HepG2 (cell line): Measurements from ENCODE around the gene C6orf62. TPM values are rescaled to one million over a fixed set of nuclear protein-coding genes. Genes with fewer than 3 reads are reported as not detected.
A peak's percentile ranks its signal among the peaks of the same experiment; 100 is the strongest.

Source experiments
- CCAR2 ChIP-seq: fragments of 200-400 bp; formaldehyde crosslinking; optimal IDR thresholded peaks from 2 replicates; pipeline ENCODE3; 2018; ENCODE audit warnings: low read depth, mild to moderate bottlenecking, low read length, moderate library complexity
- GATAD2A ChIP-seq: IDR thresholded peaks from 2 replicates; pipeline ENCODE4 v1.6.1; 2016
- GTF3A ChIP-seq: sonication (generic); formaldehyde crosslinking; conservative IDR thresholded peaks from 2 replicates; pipeline ENCODE4 v1.4.0; 2020; ENCODE audit warnings: mild to moderate bottlenecking, missing genetic modification reagents
- JUNB ChIP-seq: sonication (generic); formaldehyde crosslinking; IDR thresholded peaks from 2 replicates; pipeline ENCODE4 v1.8.0; 2022; ENCODE audit warnings: missing genetic modification reagents, mild to moderate bottlenecking, borderline replicate concordance
- KAT7 ChIP-seq: IDR thresholded peaks from 2 replicates; pipeline ENCODE4 v1.6.1; 2018; ENCODE audit warnings: borderline replicate concordance, missing compliant biosample characterization
- POGZ ChIP-seq: sonication (generic); formaldehyde crosslinking; IDR thresholded peaks from 2 replicates; pipeline ENCODE4 v1.4.0; 2020; ENCODE audit warnings: mild to moderate bottlenecking, missing genetic modification reagents
- SALL1 ChIP-seq: sonication (generic); formaldehyde crosslinking; IDR thresholded peaks from 2 replicates; pipeline ENCODE4 v1.8.0; 2022; ENCODE audit warnings: mild to moderate bottlenecking, missing genetic modification reagents
- U2AF1 ChIP-seq: fragments of 200-400 bp; formaldehyde crosslinking; optimal IDR thresholded peaks from 2 replicates; pipeline ENCODE3; 2017; ENCODE audit warnings: mild to moderate bottlenecking, low read depth, low read length
- ZFP36L2 ChIP-seq: sonication (generic); formaldehyde crosslinking; IDR thresholded peaks from 2 replicates; pipeline ENCODE4 v1.4.0; 2020; ENCODE audit warnings: missing genetic modification reagents
- ZNF230 ChIP-seq: sonication (generic); formaldehyde crosslinking; IDR thresholded peaks from 2 replicates; pipeline ENCODE4 v1.4.0; 2020; ENCODE audit warnings: mild to moderate bottlenecking, missing genetic modification reagents
- ZNF296 ChIP-seq: sonication (generic); formaldehyde crosslinking; conservative IDR thresholded peaks from 2 replicates; pipeline ENCODE4 v1.5.0; 2020; ENCODE audit warnings: mild to moderate bottlenecking, missing genetic modification reagents
- ZNF451 ChIP-seq: sonication (generic); formaldehyde crosslinking; IDR thresholded peaks from 2 replicates; pipeline ENCODE4 v1.5.0; 2020; ENCODE audit warnings: mild to moderate bottlenecking, missing genetic modification reagents
- ZNF781 ChIP-seq: sonication (generic); formaldehyde crosslinking; IDR thresholded peaks from 2 replicates; pipeline ENCODE4 v1.5.1; 2020; ENCODE audit warnings: borderline replicate concordance, mild to moderate bottlenecking, missing genetic modification reagents; ENCODE audit errors: not compliant biosample characterization
- ZSCAN20 ChIP-seq: sonication (generic); formaldehyde crosslinking; IDR thresholded peaks from 2 replicates; pipeline ENCODE4 v1.4.0; 2020; ENCODE audit warnings: missing genetic modification reagents, mild to moderate bottlenecking, borderline replicate concordance
- polyA plus RNA-seq, 8 experiments: library from polyadenylated mRNA; depleted of rRNA in 3 of 8; stranded (reverse) in 7 of 8; unstranded in 1 of 8; fragments of >200 nt; fragmentation: Illumina TruSeq in 4 of 8; extraction: Trizol in 4 of 8; gene quantifications; 2 replicates each; pipeline versions ENCODE4 v1.2.1 to v1.2.3, GENCODE V29; 2011 to 2016; ENCODE audit warnings: low read depth in 4 of 8, missing spikeins in 1 of 8, mixed read lengths in 1 of 8; ENCODE audit not compliant: insufficient read depth in 1 of 8
- total RNA-seq, 5 experiments: library from RNA; depleted of rRNA; stranded (reverse); fragments of >200 nt; fragmentation: Illumina TruSeq; extraction: Trizol; gene quantifications; 2 replicates each; pipeline ENCODE4 v1.2.3, GENCODE V29; 2016; ENCODE audit warnings: low read depth in 1 of 5
- TF ChIP-seq, protein P1 (sequence below): sonication (generic); formaldehyde crosslinking; IDR thresholded peaks from 2 replicates; pipeline ENCODE4 v1.9.0; 2021; ENCODE audit warnings: missing genetic modification reagents, mild to moderate bottlenecking, borderline replicate concordance
- TF ChIP-seq, protein P2 (sequence below): sonication (generic); formaldehyde crosslinking; IDR thresholded peaks from 2 replicates; pipeline ENCODE4 v1.4.0; 2020; ENCODE audit warnings: mild to moderate bottlenecking, missing genetic modification reagents, borderline replicate concordance
- TF ChIP-seq, protein P3 (sequence below), 2 experiments: IDR thresholded peaks; 2 replicates each; pipeline ENCODE4 v1.6.1; 2011 to 2012; ENCODE audit warnings: low read length in 2 of 2, borderline replicate concordance in 1 of 2, low read depth in 1 of 2, mild to moderate bottlenecking in 1 of 2, moderate library complexity in 1 of 2
- TF ChIP-seq, protein P4 (sequence below): sonication (generic); formaldehyde crosslinking; IDR thresholded peaks from 2 replicates; pipeline ENCODE4 v1.8.0; 2022; ENCODE audit warnings: missing genetic modification reagents, mild to moderate bottlenecking, borderline replicate concordance
- TF ChIP-seq, protein P5 (sequence below): sonication (generic); formaldehyde crosslinking; IDR thresholded peaks from 2 replicates; pipeline ENCODE4 v1.8.0; 2022; ENCODE audit warnings: mild to moderate bottlenecking, missing genetic modification reagents, moderate library complexity

The C6orf62 gene
- total and polyA plus RNA-seq, 2 of the 13 experiments (the other 11 are each of a cell fraction or from before 2014, with no cell fraction given): 54.8 to 90.4 TPM

- TF ChIP-seq, protein P1, sequence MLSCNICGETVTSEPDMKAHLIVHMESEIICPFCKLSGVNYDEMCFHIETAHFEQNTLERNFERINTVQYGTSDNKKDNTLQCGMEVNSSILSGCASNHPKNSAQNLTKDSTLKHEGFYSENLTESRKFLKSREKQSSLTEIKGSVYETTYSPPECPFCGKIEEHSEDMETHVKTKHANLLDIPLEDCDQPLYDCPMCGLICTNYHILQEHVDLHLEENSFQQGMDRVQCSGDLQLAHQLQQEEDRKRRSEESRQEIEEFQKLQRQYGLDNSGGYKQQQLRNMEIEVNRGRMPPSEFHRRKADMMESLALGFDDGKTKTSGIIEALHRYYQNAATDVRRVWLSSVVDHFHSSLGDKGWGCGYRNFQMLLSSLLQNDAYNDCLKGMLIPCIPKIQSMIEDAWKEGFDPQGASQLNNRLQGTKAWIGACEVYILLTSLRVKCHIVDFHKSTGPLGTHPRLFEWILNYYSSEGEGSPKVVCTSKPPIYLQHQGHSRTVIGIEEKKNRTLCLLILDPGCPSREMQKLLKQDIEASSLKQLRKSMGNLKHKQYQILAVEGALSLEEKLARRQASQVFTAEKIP: no peak
- TF ChIP-seq, protein P2, sequence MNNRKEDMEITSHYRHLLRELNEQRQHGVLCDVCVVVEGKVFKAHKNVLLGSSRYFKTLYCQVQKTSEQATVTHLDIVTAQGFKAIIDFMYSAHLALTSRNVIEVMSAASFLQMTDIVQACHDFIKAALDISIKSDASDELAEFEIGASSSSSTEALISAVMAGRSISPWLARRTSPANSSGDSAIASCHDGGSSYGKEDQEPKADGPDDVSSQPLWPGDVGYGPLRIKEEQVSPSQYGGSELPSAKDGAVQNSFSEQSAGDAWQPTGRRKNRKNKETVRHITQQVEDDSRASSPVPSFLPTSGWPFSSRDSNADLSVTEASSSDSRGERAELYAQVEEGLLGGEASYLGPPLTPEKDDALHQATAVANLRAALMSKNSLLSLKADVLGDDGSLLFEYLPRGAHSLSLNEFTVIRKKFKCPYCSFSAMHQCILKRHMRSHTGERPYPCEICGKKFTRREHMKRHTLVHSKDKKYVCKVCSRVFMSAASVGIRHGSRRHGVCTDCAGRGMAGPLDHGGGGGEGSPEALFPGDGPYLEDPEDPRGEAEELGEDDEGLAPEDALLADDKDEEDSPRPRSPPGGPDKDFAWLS (CRISPR knock-in tag): no peak
- no peak for TF ChIP-seq GATAD2A (CRISPR knock-in tag)
- TF ChIP-seq ZFP36L2 (CRISPR knock-in tag): no peak
- no peak for TF ChIP-seq GTF3A (CRISPR knock-in tag)
- TF ChIP-seq ZNF230 (CRISPR knock-in tag): no peak; the same call in 1 of the 2 replicates
- peak; percentile 92 for TF ChIP-seq KAT7
- TF ChIP-seq, protein P3, sequence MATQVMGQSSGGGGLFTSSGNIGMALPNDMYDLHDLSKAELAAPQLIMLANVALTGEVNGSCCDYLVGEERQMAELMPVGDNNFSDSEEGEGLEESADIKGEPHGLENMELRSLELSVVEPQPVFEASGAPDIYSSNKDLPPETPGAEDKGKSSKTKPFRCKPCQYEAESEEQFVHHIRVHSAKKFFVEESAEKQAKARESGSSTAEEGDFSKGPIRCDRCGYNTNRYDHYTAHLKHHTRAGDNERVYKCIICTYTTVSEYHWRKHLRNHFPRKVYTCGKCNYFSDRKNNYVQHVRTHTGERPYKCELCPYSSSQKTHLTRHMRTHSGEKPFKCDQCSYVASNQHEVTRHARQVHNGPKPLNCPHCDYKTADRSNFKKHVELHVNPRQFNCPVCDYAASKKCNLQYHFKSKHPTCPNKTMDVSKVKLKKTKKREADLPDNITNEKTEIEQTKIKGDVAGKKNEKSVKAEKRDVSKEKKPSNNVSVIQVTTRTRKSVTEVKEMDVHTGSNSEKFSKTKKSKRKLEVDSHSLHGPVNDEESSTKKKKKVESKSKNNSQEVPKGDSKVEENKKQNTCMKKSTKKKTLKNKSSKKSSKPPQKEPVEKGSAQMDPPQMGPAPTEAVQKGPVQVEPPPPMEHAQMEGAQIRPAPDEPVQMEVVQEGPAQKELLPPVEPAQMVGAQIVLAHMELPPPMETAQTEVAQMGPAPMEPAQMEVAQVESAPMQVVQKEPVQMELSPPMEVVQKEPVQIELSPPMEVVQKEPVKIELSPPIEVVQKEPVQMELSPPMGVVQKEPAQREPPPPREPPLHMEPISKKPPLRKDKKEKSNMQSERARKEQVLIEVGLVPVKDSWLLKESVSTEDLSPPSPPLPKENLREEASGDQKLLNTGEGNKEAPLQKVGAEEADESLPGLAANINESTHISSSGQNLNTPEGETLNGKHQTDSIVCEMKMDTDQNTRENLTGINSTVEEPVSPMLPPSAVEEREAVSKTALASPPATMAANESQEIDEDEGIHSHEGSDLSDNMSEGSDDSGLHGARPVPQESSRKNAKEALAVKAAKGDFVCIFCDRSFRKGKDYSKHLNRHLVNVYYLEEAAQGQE (IDR thresholded peaks at IDR 0.05; ENCODE audit: borderline replicate concordance in 1 of 2, low read depth in 1 of 2, low read length in 2 of 2): peak in 1 of 2 experiments; percentile 86; a peak in 2 of 4 replicates
- TF ChIP-seq ZNF296 (CRISPR knock-in tag): no peak
- TF ChIP-seq ZNF451 (CRISPR knock-in tag): no peak
- TF ChIP-seq, protein P4, sequence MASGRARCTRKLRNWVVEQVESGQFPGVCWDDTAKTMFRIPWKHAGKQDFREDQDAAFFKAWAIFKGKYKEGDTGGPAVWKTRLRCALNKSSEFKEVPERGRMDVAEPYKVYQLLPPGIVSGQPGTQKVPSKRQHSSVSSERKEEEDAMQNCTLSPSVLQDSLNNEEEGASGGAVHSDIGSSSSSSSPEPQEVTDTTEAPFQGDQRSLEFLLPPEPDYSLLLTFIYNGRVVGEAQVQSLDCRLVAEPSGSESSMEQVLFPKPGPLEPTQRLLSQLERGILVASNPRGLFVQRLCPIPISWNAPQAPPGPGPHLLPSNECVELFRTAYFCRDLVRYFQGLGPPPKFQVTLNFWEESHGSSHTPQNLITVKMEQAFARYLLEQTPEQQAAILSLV (CRISPR knock-in tag): peak; percentile 29; the same call in 1 of the 2 replicates
- TF ChIP-seq SALL1 (CRISPR knock-in tag): no peak; the same call in none of the 2 replicates
- no peak for TF ChIP-seq JUNB (CRISPR knock-in tag)
- peak; percentile 95 for TF ChIP-seq U2AF1
- TF ChIP-seq, protein P5, sequence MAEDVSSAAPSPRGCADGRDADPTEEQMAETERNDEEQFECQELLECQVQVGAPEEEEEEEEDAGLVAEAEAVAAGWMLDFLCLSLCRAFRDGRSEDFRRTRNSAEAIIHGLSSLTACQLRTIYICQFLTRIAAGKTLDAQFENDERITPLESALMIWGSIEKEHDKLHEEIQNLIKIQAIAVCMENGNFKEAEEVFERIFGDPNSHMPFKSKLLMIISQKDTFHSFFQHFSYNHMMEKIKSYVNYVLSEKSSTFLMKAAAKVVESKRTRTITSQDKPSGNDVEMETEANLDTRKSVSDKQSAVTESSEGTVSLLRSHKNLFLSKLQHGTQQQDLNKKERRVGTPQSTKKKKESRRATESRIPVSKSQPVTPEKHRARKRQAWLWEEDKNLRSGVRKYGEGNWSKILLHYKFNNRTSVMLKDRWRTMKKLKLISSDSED (CRISPR knock-in tag): no peak
- peak; percentile 31 for TF ChIP-seq CCAR2
- TF ChIP-seq ZNF781 (CRISPR knock-in tag): no peak
- TF ChIP-seq ZSCAN20 (CRISPR knock-in tag): no peak
- TF ChIP-seq POGZ (CRISPR knock-in tag): peak; percentile 24; the same call in 1 of the 2 replicates
Observed at GRCh38 chr6:24720604-24721460, 1.9 kb upstream of the C6orf62 start (continued).
